T-cell (primary cell): ENCODE measurements around the gene CTRB1. TPM values are rescaled to one million over a fixed set of nuclear protein-coding genes. Genes with fewer than 3 reads are reported as not detected.
"Not testable (repeated sequence)": the region's sequence is repeated elsewhere in the genome, so short reads cannot be mapped to it uniquely, and the experiment has no call there.

ENCODE experiments used
- ATAC-seq, 4 experiments: fragments of 200-7000 bp in 3 of 4; fragments of 150-1000 bp in 1 of 4; cut with Tn5 transposase; replicated peaks in 1 of 4; 1 replicate in 3 of 4; 2 replicates in 1 of 4; pipeline ENCODE4 v1.10.0; 2021; ENCODE audit warnings: moderate library complexity in 3 of 4, mild to moderate bottlenecking in 2 of 4, moderate number of reproducible peaks in 1 of 4
- CTCF ChIA-PET, 2 donors: fragments of 300-600 bp; sonication (Branson Sonifier 250); formaldehyde crosslinking; loops; one replicate each; lab custom pipeline; 2022; ENCODE audit warnings: antibody characterized with exemption in 2 of 2; lab: Charles Lee
- POLR2A ChIA-PET, 2 donors: fragments of 300-600 bp; sonication (Branson Sonifier 250); formaldehyde crosslinking; loops; one replicate each; lab custom pipeline; 2022; ENCODE audit warnings: antibody characterized with exemption in 2 of 2; lab: Charles Lee
- DNase-seq, 35 experiments: peaks; one replicate each; pipeline versions ENCODE4 v3.0.0 to v3.0.0-alpha.2; 2013 to 2023
- H3K27ac ChIP-seq: one replicate; pipeline ENCODE4 v1.5.1; 2013; ENCODE audit warnings: low read length
- H3K27me3 ChIP-seq, 2 experiments: replicated peaks in 1 of 2; 1 replicate in 1 of 2; 2 replicates in 1 of 2; pipeline versions ENCODE4 v1.6.1 to v1.7.0; 2013; ENCODE audit warnings: low read length in 1 of 2, mixed read lengths in 1 of 2; ENCODE audit not compliant: control insufficient read depth in 2 of 2, insufficient read depth in 2 of 2; ENCODE audit errors: extremely low read depth in 1 of 2
- H3K36me3 ChIP-seq, 2 donors: 1 replicate in 1 of 2; 2 replicates in 1 of 2; pipeline versions ENCODE4 v1.6.1 to v1.7.0; 2013; ENCODE audit warnings: low read length in 1 of 2; ENCODE audit not compliant: control insufficient read depth in 2 of 2, insufficient read depth in 1 of 2; ENCODE audit errors: extremely low read depth in 1 of 2
- H3K4me1 ChIP-seq, 2 experiments: 1 replicate in 1 of 2; 2 replicates in 1 of 2; pipeline versions ENCODE4 v1.6.1 to v1.7.0; 2013; ENCODE audit warnings: low read length in 2 of 2, mixed read lengths in 1 of 2; ENCODE audit not compliant: insufficient read depth in 2 of 2, control insufficient read depth in 1 of 2; ENCODE audit errors: extremely low read depth in 1 of 2
- H3K4me3 ChIP-seq, 2 donors: 1 replicate in 1 of 2; 2 replicates in 1 of 2; pipeline versions ENCODE4 v1.5.1 to v1.7.0; 2013; ENCODE audit warnings: mild to moderate bottlenecking in 2 of 2, low read length in 1 of 2, moderate library complexity in 1 of 2; ENCODE audit not compliant: control insufficient read depth in 1 of 2; ENCODE audit errors: extremely low read depth in 1 of 2
- H3K9me3 ChIP-seq: 2 replicates; pipeline ENCODE4 v1.7.0; 2013
- H3K27ac Mint-ChIP-seq, 2 donors: one replicate each; pipeline ENCODE4 v1.8.0; 2020 to 2021; ENCODE audit warnings: mild to moderate bottlenecking in 2 of 2, mixed read lengths in 2 of 2
- H3K27me3 Mint-ChIP-seq, 2 donors: one replicate each; pipeline ENCODE4 v1.8.0; 2021 to 2022; ENCODE audit warnings: mixed read lengths in 2 of 2
- H3K36me3 Mint-ChIP-seq: one replicate; pipeline ENCODE4 v1.8.0; 2021; ENCODE audit warnings: mixed read lengths
- H3K4me1 Mint-ChIP-seq, 3 donors: one replicate each; pipeline ENCODE4 v1.8.0; 2020 to 2022; ENCODE audit warnings: mixed read lengths in 3 of 3, mild to moderate bottlenecking in 1 of 3
- H3K4me3 Mint-ChIP-seq, 3 donors: one replicate each; pipeline ENCODE4 v1.8.0; 2020 to 2022; ENCODE audit warnings: mild to moderate bottlenecking in 3 of 3, mixed read lengths in 3 of 3, moderate library complexity in 3 of 3
- H3K9me3 Mint-ChIP-seq, 3 donors: one replicate each; pipeline ENCODE4 v1.8.0; 2020 to 2022; ENCODE audit warnings: mixed read lengths in 3 of 3
- WGBS: methylation state at CpG from one replicate; pipeline ENCODE4 v1.1.5; 2013; ENCODE audit warnings: missing lambda C conversion rate; ENCODE audit not compliant: insufficient coverage; 5-methylcytosine and 5-hydroxymethylcytosine counted together
- total RNA-seq, 35 experiments: library from RNA in 6 of 35; stranded (reverse) in 6 of 35; fragments of 120-200 nt in 1 of 35; gene quantifications; one replicate each; pipeline versions ENCODE4 v1.2.1 to v1.2.4 and lab custom pipeline; 2013 to 2026

Gene CTRB1
- total RNA-seq, 5 donors from 2014 or later (not counting 1 experiment from before 2014, with no cell fraction given): 6.1 to 8.3 (median 7.9) TPM; not detected in 2

DNA sequence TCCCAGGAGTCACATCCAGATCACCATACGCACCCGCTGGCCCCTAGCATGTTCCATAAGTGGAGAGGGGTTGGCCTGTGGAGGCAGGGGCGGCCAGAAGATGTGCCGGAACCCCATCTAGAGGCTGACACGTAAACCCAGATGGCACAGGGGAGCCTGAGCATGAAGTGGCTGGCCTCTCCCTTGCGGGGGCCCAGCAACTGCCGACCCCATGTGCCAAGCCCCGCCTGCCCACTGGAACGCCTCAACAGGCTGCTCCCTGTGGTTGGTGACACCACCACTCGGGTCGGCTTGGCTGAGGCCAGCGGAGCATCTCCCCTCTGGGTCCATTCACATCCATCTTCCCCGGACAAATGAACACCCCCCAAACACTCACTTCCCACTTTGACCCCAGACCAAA, 23.2 kb downstream of the CTRB1 start:
- no peaks in the 10 kb centered on the region for H3K36me3 Mint-ChIP-seq
- ChIA-PET CTCF (no interaction called here), POLR2A (no interaction called here)
- DNase-seq (no peak), ATAC-seq (no peak)
- WGBS: 87% methylated on average over 6 of the region's 13 CpGs
- Histone ChIP-seq H3K36me3 (no peaks in the 10 kb centered on the region), H3K4me1 (no peaks in the 10 kb centered on the region), H3K27ac (no peak overlapping the region), H3K27me3 (peaks cover 0 to 16% of the 10 kb centered on the region in 2 experiments), H3K9me3 (no peaks in the 10 kb centered on the region), H3K4me3 (no peak overlapping the region)
- no peaks in the 10 kb centered on the region for H3K9me3 Mint-ChIP-seq
- H3K27ac Mint-ChIP-seq: no peak overlapping the region
- H3K4me1 Mint-ChIP-seq: peaks cover 0 to 9% (median 0%) of the 10 kb centered on the region in 3 donors
- H3K27me3 Mint-ChIP-seq: peaks cover 0 to 5% of the 10 kb centered on the region in 2 donors
- H3K4me3 Mint-ChIP-seq: no peak overlapping the region

DNA sequence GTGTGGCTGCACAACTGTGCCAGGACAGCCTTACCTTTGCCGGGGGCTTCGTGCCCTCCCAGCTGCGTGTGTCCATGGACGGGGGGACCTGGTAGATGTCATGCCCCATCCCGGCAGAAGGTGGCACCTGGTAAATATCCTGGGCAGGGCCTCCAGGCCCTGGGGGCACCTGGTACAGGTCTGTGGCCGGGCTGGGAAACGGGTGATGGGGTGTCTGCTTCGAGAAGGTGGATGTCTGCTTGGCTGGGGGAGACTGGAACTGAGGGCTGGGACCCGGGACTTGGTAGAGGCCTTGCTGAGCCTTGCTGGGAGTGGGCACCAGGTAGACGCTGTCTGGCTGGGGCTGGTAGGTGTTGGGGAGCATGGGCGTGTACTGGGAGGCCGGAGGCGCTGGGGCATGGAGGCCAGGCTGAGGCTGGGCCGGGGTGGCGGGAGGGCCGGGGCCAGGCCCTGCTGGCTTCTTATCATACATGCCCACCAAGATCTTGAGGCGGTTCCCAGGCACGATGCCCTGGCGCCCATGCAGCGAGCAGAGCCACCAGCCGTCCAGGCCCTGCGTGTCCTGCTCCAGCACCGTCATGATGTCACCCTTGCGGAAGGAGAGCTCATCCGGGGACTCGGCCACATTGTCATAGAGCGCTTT, 23.8 kb downstream of the CTRB1 start:
- H3K4me3 Mint-ChIP-seq, H3K4me3 ChIP-seq, H3K27ac Mint-ChIP-seq, H3K27me3 Mint-ChIP-seq, POLR2A ChIA-PET, H3K9me3 ChIP-seq, CTCF ChIA-PET, H3K36me3 Mint-ChIP-seq, H3K9me3 Mint-ChIP-seq, DNase-seq, H3K4me1 ChIP-seq, H3K4me1 Mint-ChIP-seq, H3K36me3 ChIP-seq, H3K27ac ChIP-seq, ATAC-seq: not testable (repeated sequence)
- WGBS: 91% methylated on average over 27 of the region's 27 CpGs
- peaks cover 0 to 21% of the 10 kb centered on the region in 2 experiments for H3K27me3 ChIP-seq

GRCh38 chr16:75243667-75244224, 25.0 kb downstream of the CTRB1 start:
- peaks cover 4 to 12% of the 10 kb centered on the region in 2 donors for H3K27me3 Mint-ChIP-seq
- ChIA-PET CTCF (no interaction called here), POLR2A (no interaction called here)
- no peak overlapping the region for H3K4me3 Mint-ChIP-seq
- no peaks in the 10 kb centered on the region for H3K9me3 Mint-ChIP-seq
- no peak overlapping the region for H3K27ac ChIP-seq
- no peaks in the 10 kb centered on the region for H3K9me3 ChIP-seq
- peaks cover 0 to 9% (median 0%) of the 10 kb centered on the region in 3 donors for H3K4me1 Mint-ChIP-seq
- ATAC-seq (no peak), DNase-seq (no peak)
- H3K36me3 ChIP-seq: no peaks in the 10 kb centered on the region
- 84% methylated on average over 5 of the region's 20 CpGs for WGBS
- H3K27me3 ChIP-seq: peaks cover 0 to 26% of the 10 kb centered on the region in 2 experiments
- no peaks in the 10 kb centered on the region for H3K4me1 ChIP-seq
- no peaks in the 10 kb centered on the region for H3K36me3 Mint-ChIP-seq
- H3K27ac Mint-ChIP-seq: no peak overlapping the region
- H3K4me3 ChIP-seq: no peak overlapping the region

DNA sequence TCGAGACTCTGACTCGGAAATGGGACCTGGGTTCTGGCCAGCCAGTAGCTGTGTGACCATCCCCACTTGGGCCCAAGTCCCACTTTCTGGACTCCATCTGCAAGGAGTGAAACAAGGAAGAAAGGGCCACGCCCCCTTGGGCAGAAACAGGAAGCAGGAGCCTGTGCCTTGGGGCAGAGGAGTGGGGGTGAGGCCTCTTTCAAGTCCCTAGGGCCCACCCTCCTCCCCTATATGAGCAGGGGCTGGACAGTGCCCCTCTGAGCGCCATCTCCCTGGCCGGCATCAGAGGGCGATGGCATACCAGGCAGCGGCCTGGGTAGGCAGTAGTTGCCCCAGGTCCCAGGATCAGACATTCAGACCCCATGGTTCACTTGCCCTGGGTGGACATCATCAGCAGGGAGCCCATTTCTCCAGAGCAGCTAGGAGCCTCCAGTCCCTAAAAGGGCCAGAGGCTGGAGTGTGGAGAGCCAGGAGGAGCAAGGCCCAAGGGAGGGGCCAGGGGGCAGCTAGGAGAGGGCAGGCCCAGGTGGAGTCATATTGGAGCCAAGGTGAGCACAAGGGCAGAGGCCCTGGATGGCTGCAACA, 25.5 kb downstream of the CTRB1 start:
- WGBS: 96% methylated on average over 4 of the region's 7 CpGs
- Mint-ChIP-seq H3K27me3 (peaks cover 4 to 15% of the 10 kb centered on the region in 2 donors), H3K4me3 (no peak overlapping the region), H3K27ac (no peak overlapping the region), H3K36me3 (no peaks in the 10 kb centered on the region), H3K4me1 (peaks cover 0 to 9% (median 0%) of the 10 kb centered on the region in 3 donors), H3K9me3 (no peaks in the 10 kb centered on the region)
- Histone ChIP-seq H3K9me3 (no peaks in the 10 kb centered on the region), H3K36me3 (no peaks in the 10 kb centered on the region), H3K27me3 (peaks cover 0 to 32% of the 10 kb centered on the region in 2 experiments), H3K27ac (no peak overlapping the region), H3K4me1 (no peaks in the 10 kb centered on the region), H3K4me3 (no peak overlapping the region)
- ATAC-seq (no peak), DNase-seq (no peak)
- CTCF ChIA-PET: no interaction called here
- POLR2A ChIA-PET: no interaction called here

DNA sequence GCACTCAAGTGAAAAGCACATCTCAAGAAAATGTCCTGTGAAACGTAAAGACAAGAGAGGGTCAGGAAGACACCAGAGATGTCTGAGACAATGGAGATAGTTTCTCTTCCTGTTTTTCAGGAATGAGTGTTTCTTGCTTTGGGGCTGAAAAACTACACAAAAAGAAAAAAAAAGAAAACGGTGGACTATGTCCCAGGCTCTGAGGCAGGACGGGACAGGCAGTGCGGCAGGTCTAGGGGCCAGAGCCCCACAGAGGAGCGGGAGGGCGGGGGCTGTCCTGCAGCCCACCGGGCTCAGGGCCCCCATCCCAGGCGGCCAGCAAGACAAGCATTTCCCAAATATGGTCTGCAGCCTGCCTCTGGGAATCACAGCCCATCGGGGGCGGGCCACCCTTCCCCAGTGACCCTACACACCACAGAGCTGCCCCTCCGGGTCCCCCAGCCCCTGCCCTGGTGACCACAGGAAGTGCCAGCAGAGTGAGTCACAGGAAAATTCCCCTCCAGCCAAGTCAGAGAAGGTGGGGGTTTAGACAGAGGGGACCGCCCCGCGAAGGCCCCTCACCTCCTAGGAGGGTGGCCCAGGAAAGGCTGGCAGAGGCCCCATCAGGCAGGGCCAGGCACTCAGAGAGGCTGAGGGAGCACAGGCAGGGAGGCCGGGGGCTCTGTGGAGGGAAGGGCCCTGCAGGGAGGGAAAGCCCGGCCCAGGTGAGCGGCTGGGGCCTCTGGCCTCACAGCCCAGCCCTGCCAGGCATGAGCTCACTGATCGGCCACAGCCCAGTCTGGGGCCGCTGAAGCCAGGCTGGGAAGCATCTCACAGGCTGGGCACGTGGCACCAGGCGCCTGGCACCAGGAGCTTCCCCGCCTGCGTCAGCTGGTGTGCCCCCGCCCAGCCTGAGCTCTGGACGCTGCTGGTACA, 26.3 kb downstream of the CTRB1 start:
- Histone ChIP-seq H3K9me3 (no peaks in the 10 kb centered on the region), H3K36me3 (no peaks in the 10 kb centered on the region), H3K4me3 (no peak overlapping the region), H3K27me3 (peaks cover 0 to 40% of the 10 kb centered on the region in 2 experiments), H3K4me1 (peaks cover 0 to under 1% of the 10 kb centered on the region in 2 experiments), H3K27ac (no peak overlapping the region)
- ChIA-PET CTCF (no interaction called here), POLR2A (no interaction called here)
- no peak for DNase-seq
- no peak overlapping the region for H3K27ac Mint-ChIP-seq
- WGBS: 79% methylated on average over 21 of the region's 25 CpGs
- no peak for ATAC-seq
- peaks cover 3 to 9% (median 3%) of the 10 kb centered on the region in 3 donors for H3K4me1 Mint-ChIP-seq
- H3K36me3 Mint-ChIP-seq: no peaks in the 10 kb centered on the region
- peaks cover 4 to 23% of the 10 kb centered on the region in 2 donors for H3K27me3 Mint-ChIP-seq
- H3K4me3 Mint-ChIP-seq: no peak overlapping the region
- H3K9me3 Mint-ChIP-seq: no peaks in the 10 kb centered on the region

- H3K36me3 Mint-ChIP-seq: no peaks in the 10 kb centered on the region
Observed at GRCh38 chr16:75246504-75247205, 27.9 kb downstream of the CTRB1 start.

More at GRCh38 chr16:75246504-75247205, 27.9 kb downstream of the CTRB1 start:
- ChIA-PET POLR2A (no interaction called here), CTCF (no interaction called here)
- H3K4me3 Mint-ChIP-seq: no peak overlapping the region
- no peak for DNase-seq
- Histone ChIP-seq H3K4me1 (peaks cover 0 to 10% of the 10 kb centered on the region in 2 experiments), H3K4me3 (no peak overlapping the region), H3K9me3 (no peaks in the 10 kb centered on the region), H3K27me3 (peaks cover 0 to 52% of the 10 kb centered on the region in 2 experiments), H3K27ac (no peak overlapping the region), H3K36me3 (no peaks in the 10 kb centered on the region)
- 90% methylated on average over 11 of the region's 12 CpGs for WGBS
- H3K27me3 Mint-ChIP-seq: peaks cover 4 to 29% of the 10 kb centered on the region in 2 donors
- H3K9me3 Mint-ChIP-seq: no peaks in the 10 kb centered on the region
- no peak overlapping the region for H3K27ac Mint-ChIP-seq
- no peak for ATAC-seq
- peaks cover 6 to 9% (median 6%) of the 10 kb centered on the region in 3 donors for H3K4me1 Mint-ChIP-seq
